Measurements from ENCODE around the gene WNK2.

- TF ChIP-seq, protein P1, sequence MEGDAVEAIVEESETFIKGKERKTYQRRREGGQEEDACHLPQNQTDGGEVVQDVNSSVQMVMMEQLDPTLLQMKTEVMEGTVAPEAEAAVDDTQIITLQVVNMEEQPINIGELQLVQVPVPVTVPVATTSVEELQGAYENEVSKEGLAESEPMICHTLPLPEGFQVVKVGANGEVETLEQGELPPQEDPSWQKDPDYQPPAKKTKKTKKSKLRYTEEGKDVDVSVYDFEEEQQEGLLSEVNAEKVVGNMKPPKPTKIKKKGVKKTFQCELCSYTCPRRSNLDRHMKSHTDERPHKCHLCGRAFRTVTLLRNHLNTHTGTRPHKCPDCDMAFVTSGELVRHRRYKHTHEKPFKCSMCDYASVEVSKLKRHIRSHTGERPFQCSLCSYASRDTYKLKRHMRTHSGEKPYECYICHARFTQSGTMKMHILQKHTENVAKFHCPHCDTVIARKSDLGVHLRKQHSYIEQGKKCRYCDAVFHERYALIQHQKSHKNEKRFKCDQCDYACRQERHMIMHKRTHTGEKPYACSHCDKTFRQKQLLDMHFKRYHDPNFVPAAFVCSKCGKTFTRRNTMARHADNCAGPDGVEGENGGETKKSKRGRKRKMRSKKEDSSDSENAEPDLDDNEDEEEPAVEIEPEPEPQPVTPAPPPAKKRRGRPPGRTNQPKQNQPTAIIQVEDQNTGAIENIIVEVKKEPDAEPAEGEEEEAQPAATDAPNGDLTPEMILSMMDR (IDR thresholded peaks at IDR 0.05; ENCODE audit: low read depth, low read length) = no peak
- no peak for TF ChIP-seq EZH2phosphoT487 (IDR thresholded peaks at IDR 0.05; ENCODE audit: low read depth)
Observed at GRCh38 chr9:93168581-93168980, 15.4 kb upstream of the WNK2 start.

Data from OCI-LY3 (cell line).